Right atrium auricular region (tissue), 2 donors: Measurements from ENCODE around the gene EPN3. TPM values are rescaled to one million over a fixed set of nuclear protein-coding genes. Genes with fewer than 3 reads are reported as not detected.

Source experiments
- DNase-seq: peaks from one replicate; pipeline ENCODE4 v3.0.0-alpha.2; 2019; ENCODE audit warnings: low spot score
- H3K27ac ChIP-seq, 2 donors: fragments of 200-600 bp; sonication (generic); 1 replicate in 1 of 2; 2 replicates in 1 of 2; pipeline ENCODE4 v1.5.1; 2016 to 2019
- H3K27me3 ChIP-seq, 2 donors: fragments of 200-600 bp; sonication (generic); one replicate each; pipeline versions ENCODE4 v1.5.1 to v1.6.0; 2017 to 2019
- H3K36me3 ChIP-seq: fragments of 200-600 bp; sonication (generic); one replicate; pipeline ENCODE4 v1.5.1; 2016
- H3K4me1 ChIP-seq, 2 donors: fragments of 200-600 bp; sonication (generic); one replicate each; pipeline versions ENCODE4 v1.5.1 to v1.6.0; 2017 to 2019
- H3K4me3 ChIP-seq, 2 donors: fragments of 200-600 bp; sonication (generic); 1 replicate in 1 of 2; 2 replicates in 1 of 2; pipeline ENCODE4 v1.5.1; 2017 to 2019; ENCODE audit warnings: mild to moderate bottlenecking in 1 of 2, moderate library complexity in 1 of 2
- H3K9me3 ChIP-seq, 2 donors: fragments of 200-600 bp; sonication (generic); one replicate each; pipeline ENCODE4 v1.5.1; 2019
- total RNA-seq, 2 donors: library from RNA; depleted of rRNA; stranded (reverse); fragments of >200 nt; gene quantifications; one replicate each; pipeline ENCODE4 v1.1.0, GENCODE V29; 2016
- TF ChIP-seq, protein P1 (sequence below), 2 donors: fragments of 200-600 bp; sonication (generic); IDR thresholded peaks; one replicate each; pipeline ENCODE4 v1.5.1; 2019; ENCODE audit warnings: antibody characterized with exemption in 2 of 2

EPN3 gene
- total RNA-seq, 2 donors from 2014 or later = 4.5 to 13.3 TPM

DNA sequence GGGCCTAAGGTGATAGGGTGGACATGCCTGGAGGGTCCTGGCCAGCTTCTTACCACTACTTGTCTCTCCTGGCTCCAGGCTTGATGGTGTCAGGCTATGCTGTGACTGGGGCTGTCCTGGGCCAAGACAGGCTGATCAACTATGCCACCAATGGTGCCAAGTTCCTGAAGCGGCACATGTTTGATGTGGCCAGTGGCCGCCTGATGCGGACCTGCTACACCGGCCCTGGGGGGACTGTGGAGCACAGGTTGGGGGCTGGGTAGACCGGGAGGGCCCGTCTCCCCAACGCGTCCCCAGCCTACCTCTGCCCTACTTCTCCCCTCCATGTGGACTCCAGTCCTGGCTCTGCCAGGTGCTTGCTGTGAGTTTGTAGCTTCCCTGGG, 18.9 kb downstream of the EPN3 start:
- no peak overlapping the region for H3K27ac ChIP-seq
- TF ChIP-seq, protein P1, sequence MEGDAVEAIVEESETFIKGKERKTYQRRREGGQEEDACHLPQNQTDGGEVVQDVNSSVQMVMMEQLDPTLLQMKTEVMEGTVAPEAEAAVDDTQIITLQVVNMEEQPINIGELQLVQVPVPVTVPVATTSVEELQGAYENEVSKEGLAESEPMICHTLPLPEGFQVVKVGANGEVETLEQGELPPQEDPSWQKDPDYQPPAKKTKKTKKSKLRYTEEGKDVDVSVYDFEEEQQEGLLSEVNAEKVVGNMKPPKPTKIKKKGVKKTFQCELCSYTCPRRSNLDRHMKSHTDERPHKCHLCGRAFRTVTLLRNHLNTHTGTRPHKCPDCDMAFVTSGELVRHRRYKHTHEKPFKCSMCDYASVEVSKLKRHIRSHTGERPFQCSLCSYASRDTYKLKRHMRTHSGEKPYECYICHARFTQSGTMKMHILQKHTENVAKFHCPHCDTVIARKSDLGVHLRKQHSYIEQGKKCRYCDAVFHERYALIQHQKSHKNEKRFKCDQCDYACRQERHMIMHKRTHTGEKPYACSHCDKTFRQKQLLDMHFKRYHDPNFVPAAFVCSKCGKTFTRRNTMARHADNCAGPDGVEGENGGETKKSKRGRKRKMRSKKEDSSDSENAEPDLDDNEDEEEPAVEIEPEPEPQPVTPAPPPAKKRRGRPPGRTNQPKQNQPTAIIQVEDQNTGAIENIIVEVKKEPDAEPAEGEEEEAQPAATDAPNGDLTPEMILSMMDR (IDR thresholded peaks at IDR 0.05) = no peak
- no peak for DNase-seq
- H3K9me3 ChIP-seq = no peaks in the 10 kb centered on the region
- no peak overlapping the region for H3K4me3 ChIP-seq
- H3K27me3 ChIP-seq = no peaks in the 10 kb centered on the region
- peaks cover 0 to 16% of the 10 kb centered on the region in 2 donors for H3K4me1 ChIP-seq
- H3K36me3 ChIP-seq = peaks cover 4% of the 10 kb centered on the region

DNA sequence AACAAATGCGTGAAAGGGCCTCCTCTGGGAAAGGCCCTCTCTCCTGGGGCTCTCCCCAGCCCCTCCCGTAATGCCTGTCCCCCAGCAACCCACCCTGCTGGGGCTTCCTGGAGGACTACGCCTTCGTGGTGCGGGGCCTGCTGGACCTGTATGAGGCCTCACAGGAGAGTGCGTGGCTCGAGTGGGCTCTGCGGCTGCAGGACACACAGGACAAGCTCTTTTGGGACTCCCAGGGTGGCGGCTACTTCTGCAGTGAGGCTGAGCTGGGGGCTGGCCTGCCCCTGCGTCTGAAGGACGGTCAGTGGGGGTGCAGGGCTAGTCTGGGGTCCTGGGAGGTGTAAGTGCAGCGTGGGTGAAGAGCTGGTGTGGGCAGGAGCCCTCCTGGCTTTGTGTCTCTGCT, 19.3 kb downstream of the EPN3 start:
- DNase-seq = no peak
- peaks cover 4% of the 10 kb centered on the region for H3K36me3 ChIP-seq
- H3K9me3 ChIP-seq = no peaks in the 10 kb centered on the region
- no peaks in the 10 kb centered on the region for H3K27me3 ChIP-seq
- H3K27ac ChIP-seq = no peak overlapping the region
- H3K4me1 ChIP-seq = peaks cover 0 to 15% of the 10 kb centered on the region in 2 donors
- TF ChIP-seq, protein P1 (IDR thresholded peaks at IDR 0.05) = no peak
- no peak overlapping the region for H3K4me3 ChIP-seq

DNA sequence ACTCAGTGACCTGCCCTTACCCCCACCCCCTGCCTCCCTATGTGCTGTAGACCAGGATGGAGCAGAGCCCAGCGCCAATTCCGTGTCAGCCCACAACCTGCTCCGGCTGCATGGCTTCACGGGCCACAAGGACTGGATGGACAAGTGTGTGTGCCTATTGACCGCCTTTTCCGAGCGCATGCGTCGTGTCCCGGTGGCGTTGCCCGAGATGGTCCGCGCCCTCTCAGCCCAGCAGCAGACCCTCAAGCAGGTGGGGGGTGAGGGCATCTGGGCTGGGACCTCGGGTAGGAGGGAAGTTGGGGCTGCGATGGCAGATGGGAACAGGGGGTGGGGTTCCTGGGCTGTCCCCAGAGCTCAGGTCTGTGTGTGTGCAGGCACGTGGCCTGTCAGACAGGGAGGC, 21.7 kb downstream of the EPN3 start:
- no peaks in the 10 kb centered on the region for H3K9me3 ChIP-seq
- peaks cover 4% of the 10 kb centered on the region for H3K36me3 ChIP-seq
- TF ChIP-seq, protein P1 (IDR thresholded peaks at IDR 0.05) = no peak
- peaks cover 0 to 18% of the 10 kb centered on the region in 2 donors for H3K4me1 ChIP-seq
- DNase-seq = no peak
- no peak overlapping the region for H3K27ac ChIP-seq
- H3K4me3 ChIP-seq = no peak overlapping the region
- H3K27me3 ChIP-seq = no peaks in the 10 kb centered on the region

DNA sequence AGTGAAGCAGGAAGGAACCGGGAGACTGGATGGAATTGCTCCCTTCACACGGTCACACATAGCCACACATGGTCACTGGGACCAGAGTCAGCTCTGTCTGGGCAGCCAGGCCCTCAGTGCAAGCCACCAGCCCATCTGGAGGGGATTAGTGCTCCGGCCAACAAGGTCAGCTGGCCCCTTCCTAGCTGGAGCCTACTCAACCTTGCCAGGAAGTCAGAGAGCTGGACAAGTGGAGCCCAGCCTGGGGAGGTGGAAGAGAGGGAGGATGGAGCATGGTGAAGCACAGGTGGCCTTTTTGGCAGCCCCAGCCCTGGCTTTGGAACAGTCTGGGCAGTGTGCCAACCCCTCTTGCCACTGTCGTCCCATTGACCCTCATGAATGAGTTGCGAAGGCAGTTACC, 24.3 kb downstream of the EPN3 start:
- DNase-seq = no peak
- peaks cover 0 to 41% of the 10 kb centered on the region in 2 donors for H3K4me1 ChIP-seq
- TF ChIP-seq, protein P1 (IDR thresholded peaks at IDR 0.05) = no peak
- H3K36me3 ChIP-seq = peaks cover 4% of the 10 kb centered on the region
- no peaks in the 10 kb centered on the region for H3K9me3 ChIP-seq
- H3K4me3 ChIP-seq = no peak overlapping the region
- no peak overlapping the region for H3K27ac ChIP-seq
- H3K27me3 ChIP-seq = peaks cover 0 to 13% of the 10 kb centered on the region in 2 donors

DNA sequence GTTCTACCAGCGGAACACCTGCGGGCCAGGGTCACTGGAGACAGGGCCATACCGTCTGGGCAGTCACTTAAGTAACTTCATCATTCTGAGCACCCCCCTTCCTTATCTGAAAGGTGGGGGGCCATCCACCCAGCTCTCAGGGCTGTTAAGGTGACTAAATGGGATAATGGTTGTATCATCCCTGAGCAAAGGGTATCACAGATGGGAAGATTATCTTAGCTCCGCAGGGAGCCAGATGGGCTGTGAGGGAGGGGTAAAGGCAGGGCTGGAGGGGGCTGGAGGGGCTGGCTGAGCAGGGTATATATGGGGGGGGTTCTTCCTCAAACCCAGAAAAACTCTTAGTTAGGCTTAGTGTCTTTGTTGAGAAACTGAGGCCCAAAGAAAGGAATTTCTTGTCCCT, 25.1 kb downstream of the EPN3 start:
- DNase-seq = no peak
- no peaks in the 10 kb centered on the region for H3K9me3 ChIP-seq
- H3K4me1 ChIP-seq = peaks cover 0 to 48% of the 10 kb centered on the region in 2 donors
- no peak overlapping the region for H3K4me3 ChIP-seq
- peaks cover 4% of the 10 kb centered on the region for H3K36me3 ChIP-seq
- no peak overlapping the region for H3K27ac ChIP-seq
- TF ChIP-seq, protein P1 (IDR thresholded peaks at IDR 0.05) = no peak
- H3K27me3 ChIP-seq = peaks cover 0 to 20% of the 10 kb centered on the region in 2 donors

DNA sequence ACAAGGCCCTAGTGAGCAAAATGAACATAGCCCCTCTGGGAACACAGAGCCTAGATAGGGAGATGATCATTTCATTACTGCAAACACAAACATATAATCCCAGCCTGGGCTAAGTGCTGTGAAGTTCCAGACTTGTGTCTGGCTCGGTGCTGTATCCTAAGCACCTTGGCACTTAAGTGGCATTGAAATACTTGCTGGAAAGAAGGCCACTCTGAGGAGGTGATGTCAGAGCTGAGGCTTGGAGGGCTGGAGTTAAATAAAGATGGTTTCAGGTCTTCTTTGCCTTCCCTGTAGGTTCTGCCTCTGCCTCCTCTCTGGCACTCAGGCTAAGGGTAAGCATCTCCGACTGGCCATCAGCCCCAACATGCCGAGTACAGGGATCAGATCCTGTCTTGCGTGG, 25.6 kb downstream of the EPN3 start:
- Histone ChIP-seq H3K4me3 (no peak overlapping the region), H3K27ac (no peak overlapping the region), H3K9me3 (no peaks in the 10 kb centered on the region), H3K4me1 (peaks cover 0 to 48% of the 10 kb centered on the region in 2 donors), H3K27me3 (peaks cover 0 to 20% of the 10 kb centered on the region in 2 donors), H3K36me3 (peaks cover 4% of the 10 kb centered on the region)
- TF ChIP-seq, protein P1 (IDR thresholded peaks at IDR 0.05) = no peak
- no peak for DNase-seq
